NCI-H748 (cell line): Measurements from ENCODE around the gene SOWAHC.
"Not testable (repeated sequence)": the region's sequence is repeated elsewhere in the genome, so short reads cannot be mapped to it uniquely, and the experiment has no call there.

ENCODE experiments used
- DNase-seq: peaks from one replicate; lab custom pipeline; 2025; ENCODE audit not compliant: unreplicated experiment; lab: John Stamatoyannopoulos, UW

SOWAHC gene

DNA sequence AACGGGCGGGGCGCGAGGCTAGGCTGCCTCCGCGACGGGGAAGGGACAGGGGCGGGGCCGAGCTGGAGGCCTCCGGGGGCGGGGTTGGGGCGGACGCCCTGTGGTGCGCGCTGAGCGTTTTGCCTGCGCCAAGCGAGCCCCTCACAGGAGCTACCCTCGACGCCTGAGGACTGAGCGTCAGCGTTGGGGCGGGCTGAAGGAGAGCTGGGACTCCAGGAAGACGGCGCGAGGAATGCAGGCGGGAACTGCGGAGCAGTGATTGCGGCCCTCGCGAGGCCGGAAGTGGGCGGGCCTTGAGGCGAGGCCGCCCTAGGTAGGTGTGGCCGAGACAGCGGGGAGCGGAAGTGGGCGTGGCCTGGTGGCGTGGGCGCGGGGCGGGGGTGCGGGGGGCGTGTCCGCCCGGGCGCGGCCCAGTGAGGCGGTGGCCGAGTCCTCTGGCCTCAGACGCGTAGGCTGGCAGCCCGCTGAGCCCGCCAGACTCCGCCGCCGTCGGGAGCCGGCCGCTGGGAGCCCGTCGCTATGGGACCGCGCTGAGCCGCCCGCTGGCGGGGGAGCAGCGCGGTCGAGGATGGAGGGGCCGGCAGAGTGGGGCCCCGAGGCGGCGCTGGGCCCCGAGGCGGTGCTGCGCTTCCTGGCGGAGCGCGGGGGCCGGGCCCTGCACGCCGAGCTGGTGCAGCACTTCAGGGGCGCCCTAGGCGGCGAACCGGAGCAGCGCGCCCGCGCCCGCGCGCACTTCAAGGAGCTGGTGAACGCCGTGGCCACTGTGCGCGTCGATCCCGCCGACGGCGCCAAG lies at the start of gene SOWAHC, which contains the start of gene SEPTIN10:
Gene SOWAHC (plus strand): TSS at position 443 of the 793 bp plus-strand sequence. CDS start 126 bp downstream, at position 569.
Gene SEPTIN10 (minus strand): TSS at position 45 of the 793 bp plus-strand sequence. CDS start 139 bp downstream, outside the sequence.
- DNase-seq: peak; percentile 95

DNA sequence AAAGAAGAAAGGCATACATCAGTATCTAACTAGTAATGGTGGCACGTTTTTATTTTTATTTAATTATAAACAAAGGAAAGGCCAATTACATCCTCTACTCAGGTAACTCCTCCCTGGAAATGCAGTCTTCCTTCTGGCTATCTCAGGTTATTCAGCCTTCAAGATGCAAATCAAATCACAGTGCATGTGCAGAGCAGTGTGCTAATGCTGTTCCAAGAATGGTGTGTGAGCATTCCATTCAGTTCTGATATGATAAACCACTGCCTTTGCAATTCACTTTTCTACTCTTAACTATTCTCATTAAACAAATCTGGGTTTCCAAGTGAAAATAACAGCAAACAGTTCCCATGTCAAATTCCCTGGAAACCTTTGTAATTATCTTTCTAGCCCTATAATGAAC lies 38.8 kb upstream of the SOWAHC start:
- DNase-seq: no peak

DNA sequence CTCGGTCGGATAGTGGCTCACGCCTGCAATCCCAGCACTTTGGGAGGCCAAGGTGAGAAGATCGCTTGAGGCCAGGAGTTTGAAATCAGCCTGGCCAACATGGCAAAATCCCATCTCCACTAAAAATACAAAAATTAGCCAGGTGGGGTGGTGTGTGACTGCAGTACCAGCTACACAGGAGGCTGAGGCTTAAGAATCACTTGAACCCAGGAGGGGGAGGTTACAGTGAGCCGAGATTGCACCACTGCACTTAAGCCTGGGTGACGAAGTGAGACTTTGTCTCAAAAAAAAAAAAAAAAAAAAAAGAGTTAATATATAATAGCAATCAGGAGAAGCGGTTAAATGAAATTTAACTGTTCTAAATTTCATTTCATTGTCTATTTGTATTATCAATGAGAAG lies 36.5 kb upstream of the SOWAHC start:
- DNase-seq: not testable (repeated sequence)

DNA sequence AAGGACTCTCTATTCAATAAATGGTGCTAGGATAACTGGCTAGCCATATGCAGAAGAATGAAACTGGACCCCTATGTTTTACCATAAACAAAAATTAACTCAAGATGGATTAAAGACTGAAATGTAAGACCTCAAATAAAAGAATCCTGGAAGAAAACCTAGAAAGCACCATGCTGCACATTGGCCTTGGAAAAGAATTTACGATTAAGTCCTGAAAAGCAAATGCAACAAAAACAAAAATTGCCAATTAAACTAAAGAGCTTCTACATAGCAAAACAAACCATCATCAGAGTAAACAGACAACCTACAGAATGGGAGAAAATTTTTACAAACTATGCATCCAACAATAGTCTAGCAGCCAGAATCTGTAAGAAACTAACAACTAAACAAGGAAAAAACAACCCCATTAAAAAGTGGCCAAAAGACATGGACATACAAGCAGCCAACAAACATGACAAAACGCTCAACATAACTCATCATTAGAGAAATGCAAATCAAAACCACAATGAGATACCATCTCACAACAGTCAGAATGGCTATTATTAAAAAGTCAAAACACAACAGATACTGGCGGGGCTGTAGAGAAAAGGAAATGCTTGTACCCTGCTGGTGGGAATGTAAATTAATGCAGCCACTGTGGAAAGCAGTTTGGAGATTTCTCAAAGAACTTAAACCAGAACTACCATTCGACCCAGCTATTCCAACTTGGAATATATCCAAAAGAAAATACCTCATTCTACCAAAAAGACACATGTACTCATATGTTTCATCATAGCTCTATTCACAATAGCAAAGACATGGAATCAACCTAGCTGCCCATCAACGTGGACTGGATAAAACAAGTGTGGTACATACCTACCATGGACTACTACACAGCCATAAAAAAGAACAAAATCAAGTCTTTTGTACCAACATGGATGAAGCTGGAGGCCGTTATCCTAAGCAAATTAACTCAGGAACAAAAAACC lies 31.0 kb upstream of the SOWAHC start:
- no peak for DNase-seq

GRCh38 chr2:109586687-109587086 lies 27.5 kb upstream of the SOWAHC start:
- DNase-seq: no peak

DNA sequence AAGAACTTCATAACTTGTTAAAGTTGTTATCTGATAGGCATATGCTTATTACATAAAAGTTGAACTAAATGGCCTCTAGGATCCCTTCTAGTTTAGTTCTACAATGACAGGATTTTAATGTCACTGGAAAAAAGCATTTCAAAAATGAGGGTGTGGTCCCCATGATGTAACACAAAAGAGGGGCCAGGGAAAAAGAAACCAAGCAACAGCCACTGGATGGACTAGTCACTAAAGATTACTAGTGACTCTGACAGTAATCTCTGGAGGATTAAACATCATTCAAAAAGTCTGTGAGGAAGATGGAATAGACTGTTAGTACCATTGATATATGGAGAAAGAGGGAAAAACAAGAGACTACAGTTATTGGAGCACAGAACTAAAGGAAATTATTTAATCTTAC lies 23.0 kb upstream of the SOWAHC start:
- DNase-seq: no peak

DNA sequence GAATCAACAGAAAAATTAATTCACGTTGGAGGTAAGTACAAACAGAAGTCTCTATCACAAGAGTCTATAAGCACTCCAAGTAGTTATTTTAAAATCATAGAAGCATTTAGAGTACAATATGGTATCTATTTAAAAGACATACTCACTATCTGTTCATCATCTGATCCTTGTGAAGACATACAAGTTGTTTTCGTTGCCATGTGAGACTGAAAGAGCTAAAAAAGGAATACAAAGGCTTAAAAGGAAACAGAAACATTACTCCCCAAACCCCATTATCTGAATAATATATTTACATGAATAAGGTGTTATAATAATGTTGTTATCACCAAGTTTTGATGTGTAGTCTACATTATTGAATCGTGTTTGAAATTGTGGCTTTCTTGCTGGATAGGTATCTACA lies 21.3 kb upstream of the SOWAHC start:
- DNase-seq: no peak

- no peak for DNase-seq
Observed at GRCh38 chr2:109594246-109594885, 19.8 kb upstream of the SOWAHC start.

DNA sequence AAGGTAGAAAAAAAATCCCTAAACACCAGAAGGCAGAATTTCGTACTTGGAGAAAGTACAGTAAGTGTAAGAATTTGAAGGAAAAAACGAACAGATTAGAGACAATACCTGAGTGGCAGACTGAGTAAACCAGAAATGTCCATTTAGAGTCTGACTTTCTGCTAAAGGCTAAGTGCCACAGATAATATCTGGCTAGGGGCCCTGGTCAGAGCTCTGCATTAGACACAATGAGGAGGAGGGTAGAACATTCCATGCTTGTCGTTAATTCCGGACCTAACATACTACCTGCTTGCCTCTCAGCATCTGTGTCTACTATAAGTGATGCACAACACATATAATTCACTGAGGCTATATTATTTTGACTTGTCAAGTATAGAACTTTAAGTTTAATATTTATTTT lies 18.5 kb upstream of the SOWAHC start:
- DNase-seq: no peak

DNA sequence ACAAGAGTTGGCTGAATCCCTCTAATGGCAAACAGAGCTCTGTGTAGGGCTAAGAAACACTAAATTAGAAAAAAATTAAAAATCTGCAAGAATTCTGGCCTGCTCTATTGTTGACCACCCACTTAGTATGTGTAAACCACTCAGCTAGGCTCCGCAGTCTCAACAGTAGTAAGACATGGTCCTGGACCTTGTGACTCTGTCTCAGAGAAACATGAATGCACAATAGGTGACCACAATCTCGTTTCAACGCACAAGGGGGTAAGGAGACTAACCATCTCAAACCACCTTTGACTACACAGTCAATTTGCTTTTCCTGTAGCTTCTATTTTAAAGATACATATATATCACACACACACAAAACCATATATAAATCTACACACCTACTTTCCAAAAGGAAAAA lies 16.9 kb upstream of the SOWAHC start:
- no peak for DNase-seq

DNA sequence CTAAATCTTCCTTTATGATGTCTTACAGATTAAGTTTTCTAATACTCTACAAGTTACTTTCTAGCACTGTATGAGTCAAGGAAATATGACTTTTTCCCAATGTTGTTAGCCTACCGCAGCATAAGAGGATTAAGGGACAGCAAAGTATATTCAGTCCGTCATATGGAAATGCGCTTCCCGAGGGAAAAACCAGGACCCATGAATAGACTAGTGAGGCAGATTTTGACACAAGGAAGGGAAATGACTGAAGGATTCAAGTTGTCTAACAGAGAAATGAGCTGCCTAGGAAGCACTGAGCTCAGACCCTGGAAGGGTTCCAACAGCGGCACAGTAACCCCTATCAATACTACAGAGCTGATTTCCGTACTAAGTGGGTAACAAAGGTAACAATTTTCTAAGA lies 12.4 kb upstream of the SOWAHC start:
- DNase-seq: no peak

- DNase-seq: no peak
Observed at GRCh38 chr2:109602617-109603188, 11.5 kb upstream of the SOWAHC start.

- DNase-seq: no peak
Observed at GRCh38 chr2:109604597-109604996, 9.6 kb upstream of the SOWAHC start.

GRCh38 chr2:109607766-109608165 lies 6.4 kb upstream of the SOWAHC start:
- no peak for DNase-seq

DNA sequence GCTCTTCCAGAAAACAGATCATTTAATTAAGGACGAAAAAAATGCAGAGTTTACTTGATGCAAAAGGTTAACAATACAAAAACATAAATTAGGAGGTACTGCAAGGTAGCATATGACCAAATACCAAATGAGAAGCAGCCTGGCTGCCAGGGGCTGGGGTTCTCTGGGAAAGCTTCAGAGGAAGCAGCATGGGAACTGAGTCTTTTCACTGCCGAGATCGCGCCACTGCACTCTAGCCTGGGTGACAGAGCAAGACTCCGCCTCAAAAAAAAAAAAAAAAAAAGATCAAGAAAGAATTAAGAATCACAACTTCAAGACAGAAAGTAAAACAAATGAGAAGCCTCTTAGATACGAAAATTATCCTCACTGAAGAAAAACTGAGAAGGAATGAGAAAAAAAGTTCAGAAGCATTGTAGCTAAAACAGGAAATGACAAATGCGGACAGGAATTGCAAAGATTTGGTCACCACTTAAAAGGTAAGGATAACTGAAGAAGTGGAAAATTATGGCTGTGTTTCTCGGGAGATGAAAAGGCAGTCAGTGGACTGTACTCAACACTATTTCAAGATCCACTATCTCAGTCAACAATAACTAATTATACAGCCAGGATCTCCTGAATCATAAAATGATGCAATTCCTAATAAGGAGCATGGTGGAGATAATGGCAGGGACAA lies 4.7 kb upstream of the SOWAHC start:
- no peak for DNase-seq

- DNase-seq: peak; percentile 15
Observed at GRCh38 chr2:109611467-109612095, 2.6 kb upstream of the SOWAHC start.

DNA sequence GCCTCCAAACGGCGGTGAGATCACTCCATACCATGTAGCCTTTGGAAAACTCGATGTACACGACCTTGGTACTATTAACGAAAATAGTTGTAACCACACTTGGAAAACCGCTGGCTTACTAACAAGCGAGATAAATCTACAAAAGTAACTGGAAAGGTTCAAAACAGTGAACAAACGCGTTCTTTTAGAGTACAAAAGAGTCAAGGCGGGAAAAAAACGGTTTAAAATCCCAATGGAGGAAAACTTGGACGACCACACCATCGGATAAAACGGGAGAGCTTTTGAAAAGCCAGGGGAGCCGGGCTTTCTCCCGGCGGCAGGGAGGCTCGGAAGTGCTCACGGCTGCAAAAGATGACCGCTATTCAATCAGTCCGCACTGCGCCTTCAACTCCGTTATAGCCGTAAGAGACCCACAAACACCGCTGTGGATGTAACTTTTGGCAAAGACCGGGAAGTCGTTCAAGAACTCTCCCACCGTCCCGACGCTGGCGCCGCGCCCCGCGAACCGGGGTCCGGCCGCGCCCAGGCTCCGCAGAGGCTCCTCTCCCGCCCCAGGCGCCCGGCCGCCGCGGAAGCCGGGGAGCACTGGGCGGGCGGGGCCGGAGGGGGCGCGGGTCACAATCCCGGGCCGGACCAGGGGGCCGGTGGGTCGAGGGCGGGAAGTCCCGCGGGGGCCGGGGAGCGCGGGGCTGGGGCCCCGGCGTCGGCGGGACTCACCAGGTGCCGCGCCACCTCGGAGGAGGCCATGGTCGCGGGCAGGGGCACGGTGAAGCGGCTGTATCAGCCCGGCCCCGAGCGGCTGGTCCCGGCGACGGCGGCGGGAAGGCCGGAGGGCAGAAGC lies 863 bp upstream of the SOWAHC start:
- DNase-seq: peak; percentile 54

DNA sequence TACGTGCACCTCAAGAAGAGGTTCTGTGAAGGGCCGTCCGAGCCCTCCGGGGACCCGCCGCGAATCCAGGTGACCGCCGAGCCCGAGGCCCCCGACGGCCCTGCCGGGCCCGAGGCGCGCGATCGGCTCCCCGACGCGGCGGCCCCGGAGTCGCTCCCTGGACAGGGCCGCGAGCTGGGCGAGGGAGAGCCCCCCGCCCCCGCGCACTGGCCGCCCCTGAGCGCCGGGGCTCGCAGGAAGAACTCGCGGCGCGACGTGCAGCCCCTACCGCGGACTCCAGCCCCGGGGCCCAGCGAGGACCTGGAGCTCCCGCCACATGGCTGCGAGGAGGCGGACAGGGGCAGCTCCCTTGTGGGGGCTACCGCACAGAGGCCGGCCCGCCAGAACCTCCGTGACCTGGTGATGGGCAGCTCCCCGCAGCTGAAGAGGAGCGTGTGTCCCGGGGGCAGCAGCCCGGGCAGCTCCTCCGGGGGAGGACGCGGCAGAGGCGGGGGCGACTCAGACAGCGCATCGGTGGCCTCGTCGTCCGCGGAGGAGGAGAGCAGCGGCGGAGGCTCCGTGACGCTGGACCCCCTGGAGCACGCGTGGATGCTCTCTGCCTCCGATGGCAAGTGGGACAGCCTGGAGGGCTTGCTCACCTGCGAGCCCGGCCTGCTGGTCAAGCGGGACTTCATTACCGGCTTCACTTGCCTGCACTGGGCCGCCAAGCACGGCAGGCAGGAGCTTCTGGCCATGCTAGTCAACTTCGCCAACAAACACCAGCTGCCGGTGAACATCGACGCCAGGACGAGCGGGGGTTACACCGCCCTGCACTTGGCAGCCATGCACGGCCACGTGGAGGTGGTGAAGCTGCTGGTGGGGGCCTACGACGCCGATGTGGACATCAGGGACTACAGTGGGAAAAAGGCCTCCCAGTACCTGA lies 812 bp downstream of the SOWAHC start:
- peak; percentile 58 for DNase-seq
